Kidney (tissue), 14 donors: ENCODE measurements around the gene TPRX2. TPM values are rescaled to one million over a fixed set of nuclear protein-coding genes. Genes with fewer than 3 reads are reported as not detected.
A peak's percentile ranks its signal among the peaks of the same experiment; 100 is the strongest.
"Not testable (repeated sequence)": the region's sequence is repeated elsewhere in the genome, so short reads cannot be mapped to it uniquely, and the experiment has no call there.

Experiments used
- DNase-seq, 5 donors: peaks; one replicate each; pipeline ENCODE4 v3.0.0-alpha.2; 2013 to 2020
- FAIRE-seq: peaks from 2 replicates; lab custom pipeline; 2012; peaks lifted over from hg19 to GRCh38; lab: Jason Lieb, UNC
- H3K27ac ChIP-seq, 2 donors: one replicate each; pipeline ENCODE4 v1.7.0; 2013; ENCODE audit warnings: low read depth in 2 of 2, low read length in 2 of 2, inconsistent platforms in 1 of 2
- H3K27me3 ChIP-seq: one replicate; pipeline ENCODE4 v1.7.1; 2013; ENCODE audit warnings: low read length, inconsistent platforms; ENCODE audit not compliant: control insufficient read depth, insufficient read depth
- H3K36me3 ChIP-seq, 3 donors: one replicate each; pipeline versions ENCODE4 v1.7.0 to v1.7.1; 2013; ENCODE audit warnings: low read length in 3 of 3, control low read depth in 1 of 3, inconsistent platforms in 1 of 3; ENCODE audit not compliant: insufficient read depth in 3 of 3, control insufficient read depth in 2 of 3
- H3K4me1 ChIP-seq, 3 donors: one replicate each; pipeline versions ENCODE4 v1.7.0 to v1.7.1; 2013; ENCODE audit warnings: low read length in 3 of 3, inconsistent platforms in 1 of 3, low read depth in 1 of 3; ENCODE audit not compliant: control insufficient read depth in 2 of 3, insufficient read depth in 2 of 3
- H3K4me3 ChIP-seq, 3 donors: one replicate each; pipeline versions ENCODE4 v1.7.0 to v1.8.1; 2013; ENCODE audit warnings: low read length in 3 of 3, control low read depth in 1 of 3, inconsistent platforms in 1 of 3
- H3K9ac ChIP-seq, 3 donors: one replicate each; pipeline versions ENCODE4 v1.7.0 to v1.7.1; 2013; ENCODE audit warnings: low read length in 3 of 3, control low read depth in 1 of 3, inconsistent platforms in 1 of 3
- H3K9me3 ChIP-seq, 3 donors: one replicate each; pipeline versions ENCODE4 v1.7.0 to v1.7.1; 2013; ENCODE audit warnings: low read length in 3 of 3, control low read depth in 1 of 3, inconsistent platforms in 1 of 3; ENCODE audit not compliant: control insufficient read depth in 2 of 3, insufficient read depth in 1 of 3
- intact Hi-C: fragments of 100-400 bp; cut with DNase I; formaldehyde crosslinking; loops from one replicate; pipeline ENCODE4 v1.11.1; 2022
- polyA plus RNA-seq: library from polyadenylated mRNA; stranded (reverse); fragments of 350-450 nt; fragmentation: Illumina TruSeq; extraction: RNeasy Lipid Tissue Mini Kit (QIAGEN cat#74804); gene quantifications from one replicate; pipeline ENCODE4 v1.2.3, GENCODE V29; 2014; ENCODE audit warnings: low read depth, low replicate concordance; ENCODE audit not compliant: insufficient read depth
- total RNA-seq: library from RNA; stranded (reverse); fragmentation: NEBNext Ultra II Directional; extraction: Animal tissue kit (Norgen Biotek cat#: 25700); gene quantifications from one replicate; pipeline ENCODE4 v1.2.1, GENCODE V29; 2021
- TF ChIP-seq, protein P1 (sequence below): IDR thresholded peaks from 3 replicates; pipeline ENCODE4 v1.5.1; 2012; ENCODE audit warnings: mild to moderate bottlenecking, moderate library complexity, borderline replicate concordance; ENCODE audit not compliant: insufficient read depth; ENCODE audit errors: extremely low read depth
- donor health status: control.
- donor health status: control.
- donor health status: control.
- donor health status: control.
- donor health status: control.
- donor health status: DM: yes; HTN: yes; CAD: no.
- donor health status: Normal renal cell carcinoma (clear cell type).

TPRX2 gene
- total and polyA plus RNA-seq, 2 donors from 2014 or later, result not detected

DNA sequence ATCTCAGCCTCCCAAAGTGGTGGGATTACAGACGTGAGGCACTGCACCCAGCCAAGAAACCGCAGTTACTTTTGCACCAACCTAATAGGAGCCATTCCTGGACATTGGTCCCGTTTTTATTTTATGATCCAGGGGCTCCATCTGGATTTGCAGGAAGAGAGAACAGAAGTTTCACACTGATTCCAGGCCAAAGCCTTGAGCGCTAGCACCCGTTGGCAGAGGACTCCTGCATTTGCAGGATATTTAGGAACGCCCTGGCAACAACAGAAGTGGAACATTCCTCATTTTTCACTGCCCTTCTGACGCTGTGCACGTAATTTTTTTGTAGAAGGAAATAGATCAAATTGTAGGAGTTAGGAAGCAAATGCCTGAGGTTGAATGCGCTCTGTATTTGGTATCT is 38.8 kb downstream of the TPRX2 start:
- intact Hi-C loops, result no loop called here
- no peak for FAIRE-seq

DNA sequence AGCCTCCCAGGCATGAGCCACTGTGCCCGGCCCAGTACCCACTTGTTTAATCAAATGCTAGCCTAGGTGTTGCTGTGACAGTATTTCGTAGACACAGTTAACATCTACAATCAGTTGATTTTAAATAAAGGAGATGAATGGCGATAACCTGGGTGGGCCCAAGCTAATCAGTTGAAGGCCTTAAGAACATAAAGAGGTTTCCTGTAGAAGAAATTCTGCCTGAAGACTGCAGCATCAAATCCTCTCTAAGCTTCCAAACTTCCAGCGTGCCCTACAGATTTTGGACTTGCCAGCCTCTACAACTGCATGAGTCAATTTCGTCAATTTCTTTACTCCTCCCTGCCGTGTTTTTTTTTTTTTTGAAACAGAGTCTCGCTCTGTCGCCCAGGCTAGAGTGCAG is 40.3 kb downstream of the TPRX2 start:
- Histone ChIP-seq H3K4me1 (no peaks in the 10 kb centered on the region), H3K9me3 (peaks cover 0 to 7% (median 0%) of the 10 kb centered on the region in 3 donors), H3K27ac (no peak overlapping the region), H3K36me3 (no peaks in the 10 kb centered on the region), H3K9ac (no peak overlapping the region), H3K27me3 (no peaks in the 10 kb centered on the region), H3K4me3 (no peak overlapping the region)
- DNase-seq, result no peak
- FAIRE-seq, result no peak
- intact Hi-C loops, result no loop called here
- TF ChIP-seq, protein P1, sequence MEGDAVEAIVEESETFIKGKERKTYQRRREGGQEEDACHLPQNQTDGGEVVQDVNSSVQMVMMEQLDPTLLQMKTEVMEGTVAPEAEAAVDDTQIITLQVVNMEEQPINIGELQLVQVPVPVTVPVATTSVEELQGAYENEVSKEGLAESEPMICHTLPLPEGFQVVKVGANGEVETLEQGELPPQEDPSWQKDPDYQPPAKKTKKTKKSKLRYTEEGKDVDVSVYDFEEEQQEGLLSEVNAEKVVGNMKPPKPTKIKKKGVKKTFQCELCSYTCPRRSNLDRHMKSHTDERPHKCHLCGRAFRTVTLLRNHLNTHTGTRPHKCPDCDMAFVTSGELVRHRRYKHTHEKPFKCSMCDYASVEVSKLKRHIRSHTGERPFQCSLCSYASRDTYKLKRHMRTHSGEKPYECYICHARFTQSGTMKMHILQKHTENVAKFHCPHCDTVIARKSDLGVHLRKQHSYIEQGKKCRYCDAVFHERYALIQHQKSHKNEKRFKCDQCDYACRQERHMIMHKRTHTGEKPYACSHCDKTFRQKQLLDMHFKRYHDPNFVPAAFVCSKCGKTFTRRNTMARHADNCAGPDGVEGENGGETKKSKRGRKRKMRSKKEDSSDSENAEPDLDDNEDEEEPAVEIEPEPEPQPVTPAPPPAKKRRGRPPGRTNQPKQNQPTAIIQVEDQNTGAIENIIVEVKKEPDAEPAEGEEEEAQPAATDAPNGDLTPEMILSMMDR, result no peak

More for the DNA sequence above, 38.8 kb downstream of the TPRX2 start:
- no peaks in the 10 kb centered on the region for H3K27me3 ChIP-seq
- no peaks in the 10 kb centered on the region for H3K4me1 ChIP-seq
- peaks cover 0 to 7% (median 0%) of the 10 kb centered on the region in 3 donors for H3K9me3 ChIP-seq
- TF ChIP-seq, protein P1, result no peak
- no peaks in the 10 kb centered on the region for H3K36me3 ChIP-seq
- H3K4me3 ChIP-seq, result no peak overlapping the region
- DNase-seq, result no peak
- H3K9ac ChIP-seq, result no peak overlapping the region
- H3K27ac ChIP-seq, result no peak overlapping the region

DNA sequence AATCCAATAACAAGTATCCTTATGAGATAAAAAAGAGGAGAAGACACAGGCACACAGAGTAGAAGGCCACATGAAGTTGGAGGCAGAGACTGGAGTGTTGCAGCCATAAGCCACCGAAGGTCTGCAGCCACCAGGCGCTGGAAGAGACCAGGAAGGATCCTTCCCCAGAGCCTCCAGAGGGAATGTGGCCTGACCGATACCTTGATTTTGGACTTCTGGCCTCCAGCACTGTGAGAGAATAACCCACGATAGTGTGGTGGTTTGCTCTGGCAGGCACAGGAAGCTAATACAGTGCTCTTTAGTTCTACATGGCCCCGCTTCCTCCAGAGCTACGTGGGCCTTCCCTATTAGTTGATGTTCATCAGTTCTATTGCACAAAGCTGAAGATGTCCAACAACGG is 42.3 kb downstream of the TPRX2 start:
- no peak overlapping the region for H3K27ac ChIP-seq
- H3K4me1 ChIP-seq, result no peaks in the 10 kb centered on the region
- H3K27me3 ChIP-seq, result no peaks in the 10 kb centered on the region
- DNase-seq, result no peak
- H3K36me3 ChIP-seq, result no peaks in the 10 kb centered on the region
- no peak overlapping the region for H3K4me3 ChIP-seq
- intact Hi-C loops, result no loop called here
- H3K9me3 ChIP-seq, result no peaks in the 10 kb centered on the region
- H3K9ac ChIP-seq, result no peak overlapping the region
- TF ChIP-seq, protein P1, result no peak
- FAIRE-seq, result no peak

DNA sequence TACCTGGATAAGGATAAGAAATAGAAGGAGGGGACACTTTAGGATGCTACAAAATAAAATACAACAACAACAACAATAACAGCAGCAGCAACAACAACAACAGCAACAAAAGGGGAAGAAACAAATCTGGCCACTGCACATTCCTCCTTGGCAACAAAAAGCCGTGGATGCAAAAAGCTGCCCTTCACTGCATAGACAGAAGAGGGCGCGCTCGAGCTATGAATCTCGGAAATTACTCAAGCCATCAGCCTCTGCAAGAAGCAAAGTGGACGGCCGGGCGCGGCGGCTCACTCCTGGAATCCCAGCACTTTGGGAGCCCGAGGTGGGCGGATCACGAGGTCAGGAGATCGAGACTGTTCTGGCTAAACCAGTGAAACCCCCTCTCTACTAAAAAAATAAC is 50.3 kb downstream of the TPRX2 start:
- H3K4me3 ChIP-seq, FAIRE-seq, H3K4me1 ChIP-seq, H3K36me3 ChIP-seq, H3K27ac ChIP-seq, intact Hi-C loops, H3K9ac ChIP-seq, H3K27me3 ChIP-seq, H3K9me3 ChIP-seq: not testable (repeated sequence)
- TF ChIP-seq, protein P1, result peak; percentile 71
- peak in 1 of 5 donors; percentile 77 for DNase-seq

DNA sequence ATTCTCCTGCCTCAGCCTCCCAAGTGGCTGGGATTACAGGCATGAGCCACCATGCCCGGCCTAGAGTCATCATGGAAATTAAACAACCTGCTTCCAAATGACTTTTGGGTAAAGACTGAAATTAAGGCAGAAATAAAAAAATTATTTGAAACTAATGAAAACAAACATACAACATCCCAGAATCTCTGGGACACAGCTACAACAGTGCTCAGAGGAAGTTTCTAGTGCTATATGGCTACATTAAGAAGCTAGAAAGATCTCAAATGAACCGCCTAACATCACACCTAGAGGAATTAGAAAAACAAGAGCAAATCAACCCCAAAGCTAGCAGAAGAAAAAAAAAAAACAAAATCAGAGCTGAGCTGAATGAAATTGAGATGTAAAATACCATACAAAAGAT is 51.2 kb downstream of the TPRX2 start:
- H3K27ac ChIP-seq, DNase-seq, H3K36me3 ChIP-seq, H3K4me3 ChIP-seq, H3K9ac ChIP-seq, FAIRE-seq, H3K9me3 ChIP-seq, H3K4me1 ChIP-seq, intact Hi-C loops, H3K27me3 ChIP-seq: not testable (repeated sequence)
